Measurements from ENCODE around the gene NDRG4.

DNA sequence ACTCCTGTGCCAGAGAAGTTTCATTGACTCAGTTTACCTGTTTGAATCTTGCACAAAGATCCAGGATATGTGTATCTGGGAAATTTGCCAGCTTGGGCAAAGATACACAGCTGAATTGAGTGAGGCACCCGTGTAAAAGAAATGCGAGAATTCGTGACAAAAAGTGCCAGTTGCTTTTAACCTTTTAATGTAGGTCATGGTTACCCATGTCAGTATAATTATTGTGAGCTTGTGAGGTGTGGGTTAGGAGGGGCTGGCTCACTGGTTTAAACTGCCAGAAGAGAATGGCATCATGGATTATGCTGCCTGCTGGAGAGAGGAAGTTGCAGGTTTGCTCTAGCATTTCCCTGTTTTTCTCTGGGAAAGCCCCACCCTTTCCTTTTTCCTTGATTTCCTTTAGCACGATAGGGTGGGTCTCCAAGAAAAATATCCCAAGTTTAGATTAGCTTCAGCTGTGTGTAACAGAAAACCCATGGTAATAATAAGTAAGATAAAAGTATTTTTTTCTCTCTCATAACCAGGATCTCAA lies 24.8 kb upstream of the NDRG4 start:
- TF ChIP-seq, protein P1, sequence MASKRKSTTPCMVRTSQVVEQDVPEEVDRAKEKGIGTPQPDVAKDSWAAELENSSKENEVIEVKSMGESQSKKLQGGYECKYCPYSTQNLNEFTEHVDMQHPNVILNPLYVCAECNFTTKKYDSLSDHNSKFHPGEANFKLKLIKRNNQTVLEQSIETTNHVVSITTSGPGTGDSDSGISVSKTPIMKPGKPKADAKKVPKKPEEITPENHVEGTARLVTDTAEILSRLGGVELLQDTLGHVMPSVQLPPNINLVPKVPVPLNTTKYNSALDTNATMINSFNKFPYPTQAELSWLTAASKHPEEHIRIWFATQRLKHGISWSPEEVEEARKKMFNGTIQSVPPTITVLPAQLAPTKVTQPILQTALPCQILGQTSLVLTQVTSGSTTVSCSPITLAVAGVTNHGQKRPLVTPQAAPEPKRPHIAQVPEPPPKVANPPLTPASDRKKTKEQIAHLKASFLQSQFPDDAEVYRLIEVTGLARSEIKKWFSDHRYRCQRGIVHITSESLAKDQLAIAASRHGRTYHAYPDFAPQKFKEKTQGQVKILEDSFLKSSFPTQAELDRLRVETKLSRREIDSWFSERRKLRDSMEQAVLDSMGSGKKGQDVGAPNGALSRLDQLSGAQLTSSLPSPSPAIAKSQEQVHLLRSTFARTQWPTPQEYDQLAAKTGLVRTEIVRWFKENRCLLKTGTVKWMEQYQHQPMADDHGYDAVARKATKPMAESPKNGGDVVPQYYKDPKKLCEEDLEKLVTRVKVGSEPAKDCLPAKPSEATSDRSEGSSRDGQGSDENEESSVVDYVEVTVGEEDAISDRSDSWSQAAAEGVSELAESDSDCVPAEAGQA (IDR thresholded peaks at IDR 0.05; ENCODE audit: low read depth): no peak
- TF ChIP-seq, protein P1 (CRISPR knock-in tag; IDR thresholded peaks at IDR 0.05; ENCODE audit: borderline replicate concordance): no peak
- TF ChIP-seq, protein P2, sequence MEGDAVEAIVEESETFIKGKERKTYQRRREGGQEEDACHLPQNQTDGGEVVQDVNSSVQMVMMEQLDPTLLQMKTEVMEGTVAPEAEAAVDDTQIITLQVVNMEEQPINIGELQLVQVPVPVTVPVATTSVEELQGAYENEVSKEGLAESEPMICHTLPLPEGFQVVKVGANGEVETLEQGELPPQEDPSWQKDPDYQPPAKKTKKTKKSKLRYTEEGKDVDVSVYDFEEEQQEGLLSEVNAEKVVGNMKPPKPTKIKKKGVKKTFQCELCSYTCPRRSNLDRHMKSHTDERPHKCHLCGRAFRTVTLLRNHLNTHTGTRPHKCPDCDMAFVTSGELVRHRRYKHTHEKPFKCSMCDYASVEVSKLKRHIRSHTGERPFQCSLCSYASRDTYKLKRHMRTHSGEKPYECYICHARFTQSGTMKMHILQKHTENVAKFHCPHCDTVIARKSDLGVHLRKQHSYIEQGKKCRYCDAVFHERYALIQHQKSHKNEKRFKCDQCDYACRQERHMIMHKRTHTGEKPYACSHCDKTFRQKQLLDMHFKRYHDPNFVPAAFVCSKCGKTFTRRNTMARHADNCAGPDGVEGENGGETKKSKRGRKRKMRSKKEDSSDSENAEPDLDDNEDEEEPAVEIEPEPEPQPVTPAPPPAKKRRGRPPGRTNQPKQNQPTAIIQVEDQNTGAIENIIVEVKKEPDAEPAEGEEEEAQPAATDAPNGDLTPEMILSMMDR (CRISPR knock-in tag; IDR thresholded peaks at IDR 0.05): no peak
- TF ChIP-seq, protein P3, sequence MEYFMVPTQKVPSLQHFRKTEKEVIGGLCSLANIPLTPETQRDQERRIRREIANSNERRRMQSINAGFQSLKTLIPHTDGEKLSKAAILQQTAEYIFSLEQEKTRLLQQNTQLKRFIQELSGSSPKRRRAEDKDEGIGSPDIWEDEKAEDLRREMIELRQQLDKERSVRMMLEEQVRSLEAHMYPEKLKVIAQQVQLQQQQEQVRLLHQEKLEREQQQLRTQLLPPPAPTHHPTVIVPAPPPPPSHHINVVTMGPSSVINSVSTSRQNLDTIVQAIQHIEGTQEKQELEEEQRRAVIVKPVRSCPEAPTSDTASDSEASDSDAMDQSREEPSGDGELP (IDR thresholded peaks at IDR 0.05; ENCODE audit: borderline replicate concordance, low read depth): no peak
- no peak for TF ChIP-seq RAD51 (IDR thresholded peaks at IDR 0.05; ENCODE audit: borderline replicate concordance)
